HepG2 (cell line): ENCODE results near the gene SEPTIN5. TPM values are rescaled to one million over a fixed set of nuclear protein-coding genes. Genes with fewer than 3 reads are reported as not detected.
"Not testable (repeated sequence)": the region's sequence is repeated elsewhere in the genome, so short reads cannot be mapped to it uniquely, and the experiment has no call there.

Source experiments
- ATAC-seq: fragments of 200-7000 bp; cut with Tn5 transposase; 3 replicates; pipeline ENCODE4 v1.9.1; 2020; ENCODE audit warnings: mild to moderate bottlenecking, moderate library complexity
- BruUV-seq: library from RNA; stranded (reverse); fragments of 400-500 nt; replicated peaks from 2 replicates; lab custom pipeline; 2021; lab: Mats Ljungman, UMichigan
- CTCF ChIA-PET: fragments of 300-600 bp; formaldehyde crosslinking; extraction: SDS; loops from one replicate; lab custom pipeline; 2021; ENCODE audit warnings: low total read pairs, inconsistent platforms, low intra/inter-chr PET ratio; lab: Yijun Ruan, JAX
- POLR2A ChIA-PET: fragments of 350-600 bp; sonication (Branson Sonifier 250); formaldehyde crosslinking; loops from one replicate; lab custom pipeline; 2020; ENCODE audit warnings: antibody characterized with exemption, inconsistent platforms; lab: Yijun Ruan, JAX
- DNase-seq: peaks from one replicate; pipeline ENCODE4 v3.0.0-alpha.2; 2015; ENCODE audit warnings: low spot score
- FAIRE-seq: peaks from 3 replicates; lab custom pipeline; 2011; peaks lifted over from hg19 to GRCh38; lab: Jason Lieb, UNC
- H2AFZ ChIP-seq: one replicate; pipeline ENCODE4 v1.6.1; 2011; ENCODE audit warnings: low read length, inconsistent platforms
- H3K27ac ChIP-seq: fragments of 300-600 bp; 3 replicates; pipeline ENCODE4 v1.8.0; 2011; ENCODE audit warnings: mixed run types, mild to moderate bottlenecking, mixed read lengths, low read length, inconsistent platforms; ENCODE audit not compliant: insufficient read depth; ENCODE audit errors: extremely low read length
- H3K27me3 ChIP-seq, 2 experiments: fragments of 200-600 bp in 1 of 2; 2 replicates in 1 of 2; 3 replicates in 1 of 2; pipeline versions ENCODE4 v1.6.0 to v1.8.0; 2011; ENCODE audit warnings: low read length in 2 of 2, mild to moderate bottlenecking in 2 of 2, moderate library complexity in 2 of 2, inconsistent platforms in 1 of 2; ENCODE audit not compliant: insufficient read depth in 2 of 2, control insufficient read depth in 1 of 2
- H3K36me3 ChIP-seq, 2 experiments: fragments of 200-600 bp in 1 of 2; replicated peaks in 1 of 2; 2 replicates in 1 of 2; 3 replicates in 1 of 2; pipeline versions ENCODE4 v1.5.1 to v1.8.0; 2011; ENCODE audit warnings: low read length in 2 of 2, inconsistent platforms in 1 of 2; ENCODE audit not compliant: insufficient read depth in 2 of 2, control insufficient read depth in 1 of 2
- H3K4me1 ChIP-seq: 2 replicates; pipeline ENCODE4 v1.5.1; 2012; ENCODE audit warnings: low read length, inconsistent platforms; ENCODE audit not compliant: insufficient read depth
- H3K4me2 ChIP-seq: 2 replicates; pipeline ENCODE4 v1.6.0; 2011; ENCODE audit warnings: low read depth, low read length, inconsistent platforms
- H3K4me3 ChIP-seq, 3 experiments: fragments of 200-600 bp in 1 of 3; sonication (generic), shearing (Covaris generic) in 1 of 3; replicated peaks in 1 of 3; 2 replicates each; pipeline ENCODE4 v1.5.1; 2011 to 2016; ENCODE audit warnings: low read length in 3 of 3, inconsistent platforms in 2 of 3, low read depth in 2 of 3, mild to moderate bottlenecking in 2 of 3, control low read depth in 1 of 3, mixed read lengths in 1 of 3; ENCODE audit not compliant: insufficient read depth in 1 of 3
- H3K79me2 ChIP-seq: one replicate; pipeline ENCODE4 v1.6.1; 2011; ENCODE audit warnings: low read length, inconsistent platforms; ENCODE audit not compliant: insufficient read depth
- H3K9ac ChIP-seq: 2 replicates; pipeline ENCODE4 v1.6.0; 2011; ENCODE audit warnings: mild to moderate bottlenecking, low read depth, low read length, inconsistent platforms; ENCODE audit not compliant: insufficient read depth
- H3K9me3 ChIP-seq: 2 replicates; pipeline ENCODE4 v1.5.1; 2012; ENCODE audit warnings: mild to moderate bottlenecking, low read length
- H4K20me1 ChIP-seq: 2 replicates; pipeline ENCODE4 v1.6.0; 2011; ENCODE audit warnings: inconsistent platforms, mild to moderate bottlenecking, low read length, moderate library complexity; ENCODE audit not compliant: insufficient read depth
- GATAD2A ChIP-seq: IDR thresholded peaks from 2 replicates; pipeline ENCODE4 v1.6.1; 2016
- HCFC1 ChIP-seq: fragments of 150-350 bp; IDR thresholded peaks from 2 replicates; pipeline ENCODE4 v1.6.1; 2014; ENCODE audit warnings: low read depth, low read length
- IKZF1 ChIP-seq: fragments of 450-650 bp; IDR thresholded peaks from 2 replicates; pipeline ENCODE4 v1.7.1; 2016
- MTA3 ChIP-seq: sonication (generic); formaldehyde crosslinking; IDR thresholded peaks from 2 replicates; pipeline ENCODE4 v1.4.0; 2020; ENCODE audit warnings: missing genetic modification reagents
- TGIF2 ChIP-seq: IDR thresholded peaks from 2 replicates; pipeline ENCODE4 v1.6.1; 2016; ENCODE audit warnings: control low read depth, missing compliant biosample characterization
- ZNF205 ChIP-seq: IDR thresholded peaks from 2 replicates; pipeline ENCODE4 v1.6.1; 2018; ENCODE audit warnings: missing biosample characterization, missing genetic modification reagents
- WGBS: methylation state at CpG from one replicate; pipeline ENCODE4 v1.1.6; 2017; ENCODE audit warnings: low lambda C conversion rate; 5-methylcytosine and 5-hydroxymethylcytosine counted together
- in situ Hi-C: cut with HindIII; loops from 2 replicates; pipeline ENCODE4 v1.10.0; 2017; ENCODE audit warnings: low pct_unique_long_range_greater_than_20kb; ENCODE audit not compliant: extremely low pct_ligation_motif_present
- intact Hi-C: fragments of 100-400 bp; cut with micrococcal nuclease; formaldehyde crosslinking; loops from one replicate; pipeline ENCODE4 v1.10.0; 2022; ENCODE audit not compliant: unreplicated experiment
- polyA plus RNA-seq, 8 experiments: library from polyadenylated mRNA; depleted of rRNA in 3 of 8; stranded (reverse) in 7 of 8; unstranded in 1 of 8; fragments of >200 nt; fragmentation: Illumina TruSeq in 4 of 8; extraction: Trizol in 4 of 8; gene quantifications; 2 replicates each; pipeline versions ENCODE4 v1.2.1 to v1.2.3, GENCODE V29; 2011 to 2016; ENCODE audit warnings: low read depth in 4 of 8, missing spikeins in 1 of 8, mixed read lengths in 1 of 8; ENCODE audit not compliant: insufficient read depth in 1 of 8
- total RNA-seq, 5 experiments: library from RNA; depleted of rRNA; stranded (reverse); fragments of >200 nt; fragmentation: Illumina TruSeq; extraction: Trizol; gene quantifications; 2 replicates each; pipeline ENCODE4 v1.2.3, GENCODE V29; 2016; ENCODE audit warnings: low read depth in 1 of 5
- TF ChIP-seq, protein P1 (sequence below): sonication (generic); formaldehyde crosslinking; IDR thresholded peaks from 2 replicates; pipeline ENCODE4 v1.5.0; 2020; ENCODE audit warnings: mild to moderate bottlenecking, missing genetic modification reagents, moderate library complexity

The SEPTIN5 gene
- total and polyA plus RNA-seq, 2 of the 13 experiments (the other 11 are each of a cell fraction or from before 2014, with no cell fraction given) = 0.33 TPM; not detected in 1

DNA sequence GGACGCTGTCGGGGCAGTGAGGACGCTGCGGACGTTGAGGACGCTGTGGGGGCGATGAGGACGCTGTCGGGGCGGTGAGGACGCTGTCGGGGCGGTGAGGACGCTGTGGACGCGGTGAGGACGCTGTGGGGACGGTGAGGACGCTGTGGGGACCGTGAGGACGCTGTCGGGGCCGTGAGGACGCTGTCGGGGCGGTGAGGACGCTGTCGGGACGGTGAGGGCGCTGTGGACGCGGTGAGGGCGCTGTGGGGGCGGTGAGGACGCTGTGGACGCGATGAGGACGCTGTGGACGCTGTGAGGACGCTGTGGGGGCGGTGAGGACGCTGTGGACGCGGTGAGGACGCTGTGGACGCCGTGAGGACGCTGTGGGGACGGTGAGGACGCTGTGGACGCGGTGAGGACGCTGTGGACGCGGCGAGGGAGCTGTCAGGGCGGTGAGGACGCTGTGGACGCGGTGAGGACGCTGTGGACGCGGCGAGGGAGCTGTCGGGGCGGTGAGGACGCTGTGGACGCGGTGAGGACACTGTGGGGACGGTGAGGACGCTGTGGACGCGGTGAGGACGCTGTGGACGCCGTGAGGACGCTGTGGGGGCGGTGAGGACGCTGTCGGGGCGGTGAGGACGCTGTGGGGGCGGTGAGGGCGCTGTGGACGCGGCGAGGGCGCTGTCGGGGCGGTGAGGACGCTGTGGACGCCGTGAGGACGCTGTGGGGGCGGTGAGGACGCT, 11.9 kb downstream of the SEPTIN5 start:
- H3K4me3 ChIP-seq = not testable (repeated sequence)
- peaks cover 21 to 75% of the 10 kb centered on the region in 2 experiments for H3K27me3 ChIP-seq

DNA sequence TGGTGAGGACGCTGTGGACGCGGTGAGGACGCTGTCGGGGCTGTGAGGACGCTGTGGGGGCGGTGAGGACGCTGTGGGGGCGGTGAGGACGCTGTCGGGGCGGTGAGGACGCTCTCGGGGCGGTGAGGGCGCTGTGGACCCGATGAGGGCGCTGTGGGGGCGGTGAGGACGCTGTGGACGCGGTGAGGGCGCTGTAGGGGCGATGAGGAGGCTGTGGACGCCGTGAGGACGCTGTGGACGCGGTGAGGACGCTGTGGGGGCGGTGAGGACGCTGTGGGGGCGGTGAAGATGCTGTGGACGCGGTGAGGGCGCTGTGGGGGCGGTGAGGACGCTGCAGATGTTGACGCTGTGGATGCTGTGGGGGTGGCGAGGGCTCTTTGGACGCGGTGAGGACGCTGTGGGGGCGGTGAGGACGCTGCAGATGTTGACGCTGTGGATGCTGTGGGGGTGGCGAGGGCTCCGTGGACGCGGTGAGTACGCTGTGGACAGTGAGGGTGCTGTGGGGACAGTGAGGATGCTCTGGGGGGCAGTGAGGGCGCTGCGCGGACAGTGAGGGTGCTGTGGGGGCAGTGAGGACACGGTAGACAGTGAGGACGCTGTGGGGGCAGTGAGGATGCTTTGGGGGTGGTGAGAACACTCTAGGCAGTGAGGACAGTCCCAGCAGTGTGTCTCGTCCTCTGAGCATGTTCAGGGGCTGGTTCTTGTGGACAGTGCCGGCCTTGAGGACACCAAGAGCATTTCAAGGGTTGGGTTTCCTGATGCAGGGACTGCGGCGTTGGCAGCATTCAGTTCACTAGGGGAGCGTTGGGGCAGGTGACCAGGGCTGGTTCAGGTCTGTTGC, 13.2 kb downstream of the SEPTIN5 start:
- intact Hi-C loops = no loop called here
- Histone ChIP-seq H3K27me3 (peaks cover 12 to 67% of the 10 kb centered on the region in 2 experiments), H3K27ac (no peak overlapping the region), H3K4me2 (no peak overlapping the region), H3K9ac (no peak overlapping the region), H2AFZ (no peak overlapping the region), H3K4me1 (peaks cover 49% of the 10 kb centered on the region), H3K9me3 (no peaks in the 10 kb centered on the region), H3K36me3 (no peaks in the 10 kb centered on the region), H3K79me2 (no peaks in the 10 kb centered on the region), H4K20me1 (no peaks in the 10 kb centered on the region), H3K4me3 (no peak overlapping the region)
- FAIRE-seq (no peak), DNase-seq (no peak), ATAC-seq (no peak)
- in situ Hi-C loops = no loop called here
- WGBS = 25% methylated on average over 41 of the region's 61 CpGs
- CTCF ChIA-PET = no interaction called here
- no TSS peak for BruUV-seq
- POLR2A ChIA-PET = no interaction called here
- TF ChIP-seq, protein P1, sequence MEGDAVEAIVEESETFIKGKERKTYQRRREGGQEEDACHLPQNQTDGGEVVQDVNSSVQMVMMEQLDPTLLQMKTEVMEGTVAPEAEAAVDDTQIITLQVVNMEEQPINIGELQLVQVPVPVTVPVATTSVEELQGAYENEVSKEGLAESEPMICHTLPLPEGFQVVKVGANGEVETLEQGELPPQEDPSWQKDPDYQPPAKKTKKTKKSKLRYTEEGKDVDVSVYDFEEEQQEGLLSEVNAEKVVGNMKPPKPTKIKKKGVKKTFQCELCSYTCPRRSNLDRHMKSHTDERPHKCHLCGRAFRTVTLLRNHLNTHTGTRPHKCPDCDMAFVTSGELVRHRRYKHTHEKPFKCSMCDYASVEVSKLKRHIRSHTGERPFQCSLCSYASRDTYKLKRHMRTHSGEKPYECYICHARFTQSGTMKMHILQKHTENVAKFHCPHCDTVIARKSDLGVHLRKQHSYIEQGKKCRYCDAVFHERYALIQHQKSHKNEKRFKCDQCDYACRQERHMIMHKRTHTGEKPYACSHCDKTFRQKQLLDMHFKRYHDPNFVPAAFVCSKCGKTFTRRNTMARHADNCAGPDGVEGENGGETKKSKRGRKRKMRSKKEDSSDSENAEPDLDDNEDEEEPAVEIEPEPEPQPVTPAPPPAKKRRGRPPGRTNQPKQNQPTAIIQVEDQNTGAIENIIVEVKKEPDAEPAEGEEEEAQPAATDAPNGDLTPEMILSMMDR = peak; percentile 40; the same call in 1 of the 2 replicates
- TF ChIP-seq GATAD2A (CRISPR knock-in tag) = no peak
- no peak for TF ChIP-seq MTA3 (CRISPR knock-in tag)
- no peak for TF ChIP-seq IKZF1
- no peak for TF ChIP-seq ZNF205 (CRISPR knock-in tag)
- TF ChIP-seq TGIF2 (CRISPR knock-in tag) = no peak
- TF ChIP-seq HCFC1 = no peak

More for the DNA sequence above, 11.9 kb downstream of the SEPTIN5 start:
- H3K9me3 ChIP-seq, in situ Hi-C loops, H4K20me1 ChIP-seq, FAIRE-seq, DNase-seq, ATAC-seq, H2AFZ ChIP-seq, POLR2A ChIA-PET, H3K36me3 ChIP-seq, H3K79me2 ChIP-seq, intact Hi-C loops, H3K9ac ChIP-seq, H3K27ac ChIP-seq, BruUV-seq, CTCF ChIA-PET, H3K4me2 ChIP-seq: not testable (repeated sequence)
- H3K4me1 ChIP-seq = peaks cover 57% of the 10 kb centered on the region
- 45% methylated on average over 91 of the region's 96 CpGs for WGBS
